MCF 10A (cell line): ENCODE measurements around the gene KCNJ5. TPM values are rescaled to one million over a fixed set of nuclear protein-coding genes. Genes with fewer than 3 reads are reported as not detected.

ENCODE experiments used
- BruUV-seq: library from RNA; stranded (reverse); fragments of 400-500 nt; replicated peaks from 2 replicates; lab custom pipeline; 2021; lab: Mats Ljungman, UMichigan
- CTCF ChIA-PET: fragments of 300-600 bp; sonication (Branson Sonifier 250); formaldehyde crosslinking; extraction: SDS; loops from one replicate; lab custom pipeline; 2021; ENCODE audit warnings: antibody characterized with exemption, inconsistent platforms; lab: Yijun Ruan, JAX
- POLR2A ChIA-PET: fragments of 300-600, 350-650 bp; sonication (Branson Sonifier 250); formaldehyde crosslinking; extraction: SDS; loops from one replicate; lab custom pipeline; 2020; ENCODE audit warnings: antibody characterized with exemption, inconsistent platforms; lab: Yijun Ruan, JAX
- DNase-seq: peaks from one replicate; pipeline ENCODE4 v3.0.0-alpha.2; 2018; ENCODE audit not compliant: unreplicated experiment
- H3K27ac Mint-ChIP-seq: one replicate; pipeline ENCODE4 v1.8.0; 2022; ENCODE audit warnings: mild to moderate bottlenecking, low read depth, mixed read lengths; ENCODE audit not compliant: unreplicated experiment
- H3K27me3 Mint-ChIP-seq: one replicate; pipeline ENCODE4 v1.8.0; 2022; ENCODE audit warnings: mixed read lengths; ENCODE audit not compliant: insufficient read depth, unreplicated experiment
- H3K36me3 Mint-ChIP-seq: one replicate; pipeline ENCODE4 v1.8.0; 2022; ENCODE audit warnings: mild to moderate bottlenecking, moderate library complexity, mixed read lengths; ENCODE audit not compliant: insufficient read depth, unreplicated experiment
- H3K4me1 Mint-ChIP-seq: one replicate; pipeline ENCODE4 v1.8.0; 2022; ENCODE audit warnings: mixed read lengths; ENCODE audit not compliant: insufficient read depth, unreplicated experiment
- H3K4me3 Mint-ChIP-seq: one replicate; pipeline ENCODE4 v1.8.0; 2022; ENCODE audit warnings: mild to moderate bottlenecking, moderate library complexity, mixed read lengths; ENCODE audit not compliant: unreplicated experiment
- H3K9me3 Mint-ChIP-seq: one replicate; pipeline ENCODE4 v1.8.0; 2022; ENCODE audit warnings: mixed read lengths; ENCODE audit not compliant: unreplicated experiment
- CTCF ChIP-seq: fragments of 200-600 bp; IDR thresholded peaks from one replicate; pipeline ENCODE4 v1.8.0; 2022; ENCODE audit warnings: antibody characterized with exemption, mild to moderate bottlenecking; ENCODE audit not compliant: unreplicated experiment
- intact Hi-C: fragments of 100-400 bp; cut with micrococcal nuclease; formaldehyde crosslinking; loops from 2 replicates; pipeline ENCODE4 v1.14.1; 2022
- total RNA-seq: library from RNA; stranded (reverse); gene quantifications from 2 replicates; pipeline ENCODE4 v1.2.3, GENCODE V29; 2022

The KCNJ5 gene
- total RNA-seq, 1 experiment from 2014 or later, result not detected

GRCh38 chr11:128963744-128964325 lies 72.7 kb downstream of the KCNJ5 start:
- no peak for TF ChIP-seq CTCF
- intact Hi-C loops, result no loop called here
- H3K4me1 Mint-ChIP-seq, result no peaks in the 10 kb centered on the region
- BruUV-seq, result no TSS peak
- H3K9me3 Mint-ChIP-seq, result no peaks in the 10 kb centered on the region
- H3K36me3 Mint-ChIP-seq, result peaks cover 18% of the 10 kb centered on the region
- ChIA-PET POLR2A (interaction anchor here (1.2 kb wide), 1 partner anchor 74 kb away, joined by 4 read pairs; no protein-coding TSS in a partner anchor), CTCF (interaction anchor here (0.8 to 26.7 kb wide), 3 partner anchors 74 to 412 kb away, joined by 4 to 598 read pairs (median 7); partner anchors contain the start of gene KCNJ5)
- H3K27ac Mint-ChIP-seq, result no peak overlapping the region
- no peaks in the 10 kb centered on the region for H3K27me3 Mint-ChIP-seq
- DNase-seq, result no peak
- no peak overlapping the region for H3K4me3 Mint-ChIP-seq

GRCh38 chr11:128964463-128964930 lies 73.3 kb downstream of the KCNJ5 start:
- Mint-ChIP-seq H3K36me3 (peaks cover 22% of the 10 kb centered on the region), H3K9me3 (no peaks in the 10 kb centered on the region), H3K4me3 (no peak overlapping the region), H3K4me1 (no peaks in the 10 kb centered on the region), H3K27me3 (no peaks in the 10 kb centered on the region), H3K27ac (no peak overlapping the region)
- CTCF ChIA-PET, result interaction anchor here (0.5 to 0.8 kb wide), 3 partner anchors 25 to 412 kb away, joined by 3 to 4 read pairs (median 3); no protein-coding TSS in a partner anchor
- POLR2A ChIA-PET, result interaction anchor here (0.7 to 1.2 kb wide), 2 partner anchors 24 to 74 kb away, joined by 3 to 4 read pairs; no protein-coding TSS in a partner anchor
- BruUV-seq, result no TSS peak
- intact Hi-C loops, result no loop called here
- TF ChIP-seq CTCF, result no peak
- DNase-seq, result no peak

GRCh38 chr11:128965485-128965884 lies 74.3 kb downstream of the KCNJ5 start:
- H3K4me1 Mint-ChIP-seq, result no peaks in the 10 kb centered on the region
- peaks cover 32% of the 10 kb centered on the region for H3K36me3 Mint-ChIP-seq
- H3K4me3 Mint-ChIP-seq, result no peak overlapping the region
- DNase-seq, result no peak
- H3K27ac Mint-ChIP-seq, result no peak overlapping the region
- ChIA-PET CTCF (no interaction called here), POLR2A (interaction anchor here (0.7 kb wide), 1 partner anchor 25 kb away, joined by 3 read pairs; no protein-coding TSS in a partner anchor)
- no peaks in the 10 kb centered on the region for H3K27me3 Mint-ChIP-seq
- H3K9me3 Mint-ChIP-seq, result no peaks in the 10 kb centered on the region
- TF ChIP-seq CTCF, result no peak
- intact Hi-C loops, result no loop called here
- no TSS peak for BruUV-seq

- TF ChIP-seq CTCF, result no peak
- POLR2A ChIA-PET, result no interaction called here
- no peak for DNase-seq
- no peaks in the 10 kb centered on the region for H3K9me3 Mint-ChIP-seq
- H3K27me3 Mint-ChIP-seq, result no peaks in the 10 kb centered on the region
- H3K4me3 Mint-ChIP-seq, result no peak overlapping the region
- CTCF ChIA-PET, result interaction anchor here (0.5 to 1.2 kb wide), 3 partner anchors 82 to 251 kb away, joined by 3 to 4 read pairs (median 3); no protein-coding TSS in a partner anchor
- peaks cover 49% of the 10 kb centered on the region for H3K36me3 Mint-ChIP-seq
- intact Hi-C loops, result no loop called here
- H3K27ac Mint-ChIP-seq, result no peak overlapping the region
- no TSS peak for BruUV-seq
- no peaks in the 10 kb centered on the region for H3K4me1 Mint-ChIP-seq
Measured at GRCh38 chr11:128967578-128967977, 76.4 kb downstream of the KCNJ5 start.
